GOT3 (cell line): Measurements from ENCODE around the gene TERB1.
"Not testable (repeated sequence)": the region's sequence is repeated elsewhere in the genome, so short reads cannot be mapped to it uniquely, and the experiment has no call there.

Source experiments
- DNase-seq: peaks from one replicate; lab custom pipeline; 2025; ENCODE audit warnings: mixed read lengths; lab: John Stamatoyannopoulos, UW

Gene TERB1

DNA sequence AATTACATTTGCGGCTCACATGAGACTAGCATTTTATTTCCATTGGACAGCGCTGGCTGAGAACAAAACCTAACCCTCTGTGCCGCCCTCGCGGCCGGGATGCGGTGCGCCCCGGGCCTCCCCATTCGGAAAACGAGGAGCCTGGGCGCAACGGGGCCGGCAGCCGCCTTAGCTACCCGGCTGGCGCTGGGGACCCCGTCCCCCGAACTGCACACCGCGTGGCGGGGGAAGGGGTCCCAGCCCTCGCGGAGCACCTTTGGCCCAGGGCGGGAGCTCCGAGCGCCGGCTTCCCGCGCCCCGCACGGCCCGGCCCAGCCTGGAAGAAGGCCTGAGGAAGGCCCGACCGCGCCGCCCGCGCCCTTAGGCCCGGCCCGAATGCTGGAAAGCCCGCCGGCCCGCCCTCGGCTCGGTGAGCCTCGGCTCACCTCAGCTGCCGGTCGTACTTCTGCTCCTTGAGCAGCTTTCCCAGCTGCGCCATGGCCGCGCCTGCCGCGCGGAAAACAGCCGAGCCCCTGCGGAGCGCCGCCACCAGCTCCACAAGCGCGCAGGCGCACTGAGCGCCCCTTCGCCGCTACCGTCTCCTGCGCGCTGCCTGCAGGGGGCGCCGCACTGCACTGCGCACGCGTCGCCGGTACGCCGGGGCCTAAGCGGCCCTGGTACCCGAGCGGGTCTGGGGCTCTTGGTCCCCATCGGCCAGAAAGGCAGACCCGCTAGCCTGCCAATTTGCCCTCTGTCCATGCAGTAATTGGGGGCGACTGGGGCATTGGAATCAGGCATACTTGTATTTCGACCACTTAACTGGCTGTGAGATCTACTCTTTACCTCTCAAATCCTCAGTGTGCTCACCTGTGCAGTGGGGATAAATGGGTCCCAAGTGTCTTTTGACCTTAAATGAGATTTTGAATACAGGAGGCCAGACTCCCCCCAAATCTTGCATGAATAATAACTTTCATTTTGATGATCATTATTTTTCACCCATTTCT is 29.3 kb upstream of the TERB1 start, which contains the start of gene NAE1:
TSS of gene NAE1 (minus strand) at position 555 of the 983 bp plus-strand sequence. CDS start at position 478, 77 bp downstream.
- DNase-seq = peak; percentile 73

DNA sequence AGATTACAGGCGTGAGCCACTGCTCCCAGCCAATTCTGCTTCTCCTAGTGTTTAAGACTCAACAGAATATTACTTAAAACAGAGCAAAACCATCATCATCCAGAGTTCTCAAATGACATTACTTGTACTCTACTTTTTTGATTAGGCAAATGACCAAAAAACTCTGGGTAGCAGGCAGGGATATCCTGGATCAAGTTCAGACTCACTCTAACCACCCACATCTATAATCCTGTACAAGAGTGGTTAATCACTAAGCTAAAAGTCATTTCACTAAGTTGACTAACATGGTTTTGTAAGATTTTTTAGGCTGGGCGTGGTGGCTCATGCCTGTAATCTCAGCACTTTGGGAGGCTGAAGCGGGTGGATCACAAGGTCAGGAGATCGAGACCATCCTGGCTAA is 22.6 kb upstream of the TERB1 start:
- no peak for DNase-seq

DNA sequence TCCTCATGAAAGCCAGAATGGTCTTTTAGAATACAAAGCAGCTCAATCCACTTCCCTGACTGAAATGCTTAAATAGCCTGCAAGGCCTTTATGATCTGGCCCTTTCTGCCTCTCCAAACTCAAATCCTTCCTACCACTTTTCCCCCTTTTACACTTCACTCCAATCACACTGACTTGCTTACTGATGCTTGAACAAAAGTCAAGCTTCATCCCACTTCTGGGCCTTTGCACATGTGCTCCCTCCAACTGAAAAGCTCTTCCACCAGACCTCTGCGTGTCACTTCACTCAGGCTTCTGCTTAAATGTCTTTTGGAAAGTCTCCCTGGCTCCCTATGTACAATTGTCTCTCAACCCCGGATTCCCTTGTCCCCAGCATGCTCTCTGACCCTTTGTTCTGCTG is 13.3 kb upstream of the TERB1 start:
- DNase-seq = no peak

DNA sequence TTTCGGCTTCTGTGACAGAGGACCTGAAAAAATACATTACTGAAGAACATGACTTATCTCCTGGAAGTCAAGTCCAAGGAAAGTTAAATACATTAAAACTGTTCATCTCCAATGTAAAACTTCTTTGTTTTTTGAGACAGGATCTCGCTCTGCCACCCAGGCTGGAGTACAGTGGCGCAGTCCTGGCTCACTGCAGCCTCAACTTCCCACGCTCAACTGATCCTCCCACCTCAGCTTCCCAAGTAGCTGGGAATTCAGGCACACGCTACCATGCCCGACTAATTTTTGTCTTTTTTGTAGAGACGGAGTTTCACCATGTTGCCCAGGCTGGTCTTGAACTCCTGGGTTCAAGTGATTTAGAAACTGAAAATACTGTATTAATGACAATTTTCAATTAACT is 9.7 kb upstream of the TERB1 start:
- DNase-seq = no peak

DNA sequence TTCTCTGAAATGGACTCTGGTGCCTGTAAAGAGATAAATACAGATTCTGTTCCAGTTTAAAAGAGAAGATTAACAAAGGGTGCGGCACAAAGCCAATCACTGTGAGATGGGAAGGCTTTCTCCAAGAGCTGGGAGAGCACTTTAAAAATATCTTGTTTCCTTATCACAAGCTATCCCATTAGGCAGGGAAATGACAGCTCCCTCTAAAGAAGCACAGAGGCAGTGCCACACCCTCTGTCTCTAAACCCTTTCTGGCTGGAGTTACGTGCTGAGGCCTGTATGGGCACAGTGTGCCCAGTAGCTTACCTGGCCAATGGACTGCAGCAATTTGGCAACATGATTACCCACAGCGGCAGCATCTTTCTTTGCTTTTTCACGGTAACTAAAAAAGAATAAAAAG is 9.0 kb upstream of the TERB1 start:
- no peak for DNase-seq

DNA sequence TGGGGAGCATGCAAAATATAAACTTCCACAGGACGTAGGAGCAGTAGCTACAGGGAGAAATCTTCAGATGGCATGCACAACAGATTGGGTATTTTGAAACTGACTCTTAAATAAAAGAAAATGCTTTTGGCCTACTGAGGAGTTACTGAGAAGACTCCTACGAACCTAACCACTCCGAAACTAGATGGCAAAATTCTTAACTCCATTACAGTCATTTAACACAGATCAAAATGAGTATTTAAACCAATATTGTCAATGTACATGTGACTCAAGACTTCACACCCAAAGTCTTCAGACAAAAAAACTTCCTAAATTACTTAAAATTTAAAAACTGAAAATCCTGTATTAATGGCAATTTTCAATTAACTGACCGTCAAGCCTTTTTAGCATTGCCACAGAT is 8.4 kb upstream of the TERB1 start:
- no peak for DNase-seq

DNA sequence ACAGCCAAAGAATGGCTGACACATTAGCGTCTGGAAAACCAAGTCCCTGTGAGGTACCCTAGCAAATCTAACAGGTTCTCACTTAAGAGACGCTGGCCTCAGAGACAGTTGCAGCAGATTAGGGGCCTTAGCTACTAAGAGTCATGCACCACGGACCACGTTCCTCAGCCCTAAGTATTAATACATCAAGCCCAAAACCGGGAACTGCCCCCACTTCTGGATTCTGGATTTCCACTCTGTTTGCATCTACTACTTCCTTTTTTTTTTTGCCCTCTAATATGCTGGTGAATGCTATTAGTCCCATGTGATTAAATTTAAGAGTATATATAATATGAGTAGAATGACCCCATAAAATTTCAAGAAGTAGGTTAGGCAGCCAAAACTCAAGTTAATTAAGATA is 775 bp upstream of the TERB1 start:
- no peak for DNase-seq

DNA sequence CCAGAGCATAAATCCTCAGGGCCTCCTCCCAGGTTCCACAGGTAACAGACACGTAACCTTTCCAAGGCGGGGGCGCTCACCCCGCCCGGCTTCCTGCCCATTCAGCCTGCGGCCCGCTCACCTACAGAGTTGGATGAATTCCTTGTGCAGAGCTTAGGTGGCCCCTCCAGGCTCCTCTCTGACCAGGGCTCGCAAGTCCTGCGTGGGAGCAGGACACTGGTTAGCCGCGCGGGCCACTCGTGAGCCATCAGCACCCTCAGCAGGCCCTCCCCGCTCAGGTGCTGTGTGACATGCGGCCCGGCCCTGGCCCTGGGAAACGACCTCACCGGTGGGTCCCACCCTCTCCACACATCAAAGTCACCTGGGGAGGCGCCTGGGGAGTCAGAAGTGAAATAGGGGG is 528 bp downstream of the TERB1 start:
- DNase-seq = no peak

DNA sequence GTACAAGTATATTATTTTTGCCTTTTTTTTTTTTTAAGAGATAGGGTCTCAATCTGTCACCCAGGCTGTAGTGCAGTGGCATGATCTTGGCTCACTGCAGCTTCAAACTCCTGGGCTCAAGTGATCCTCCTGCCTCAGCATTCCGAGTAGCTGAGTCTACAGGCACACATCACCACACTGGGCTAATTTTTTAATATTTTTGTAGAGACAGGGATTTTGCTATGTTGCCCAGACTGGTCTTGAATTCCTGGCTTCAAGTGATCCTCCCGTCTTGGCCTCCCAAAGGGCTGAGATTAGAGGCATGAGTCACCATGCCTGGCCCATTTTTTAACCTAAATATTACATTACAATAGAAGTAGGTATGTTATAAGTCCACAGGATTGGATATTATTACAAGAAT is 3.2 kb downstream of the TERB1 start:
- DNase-seq = no peak

DNA sequence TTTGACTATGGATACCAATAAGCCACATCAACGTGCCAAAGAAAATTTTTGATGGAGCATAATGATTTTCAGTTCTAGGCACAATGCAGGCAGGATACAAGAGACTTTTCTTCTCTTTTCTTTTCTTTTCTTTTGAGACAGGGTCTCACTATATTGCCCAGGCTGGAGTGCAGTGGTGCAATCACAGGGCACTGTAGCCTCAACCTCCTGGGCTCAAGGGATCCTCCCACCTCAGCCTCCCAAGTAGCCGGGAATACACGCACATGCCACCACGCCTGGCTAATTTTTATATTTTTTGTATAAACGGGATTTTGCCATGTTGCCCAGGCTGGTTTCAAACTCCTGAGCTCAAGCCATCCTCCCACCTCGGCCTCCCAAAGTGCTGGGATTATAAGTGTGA is 7.4 kb downstream of the TERB1 start:
- DNase-seq = not testable (repeated sequence)

DNA sequence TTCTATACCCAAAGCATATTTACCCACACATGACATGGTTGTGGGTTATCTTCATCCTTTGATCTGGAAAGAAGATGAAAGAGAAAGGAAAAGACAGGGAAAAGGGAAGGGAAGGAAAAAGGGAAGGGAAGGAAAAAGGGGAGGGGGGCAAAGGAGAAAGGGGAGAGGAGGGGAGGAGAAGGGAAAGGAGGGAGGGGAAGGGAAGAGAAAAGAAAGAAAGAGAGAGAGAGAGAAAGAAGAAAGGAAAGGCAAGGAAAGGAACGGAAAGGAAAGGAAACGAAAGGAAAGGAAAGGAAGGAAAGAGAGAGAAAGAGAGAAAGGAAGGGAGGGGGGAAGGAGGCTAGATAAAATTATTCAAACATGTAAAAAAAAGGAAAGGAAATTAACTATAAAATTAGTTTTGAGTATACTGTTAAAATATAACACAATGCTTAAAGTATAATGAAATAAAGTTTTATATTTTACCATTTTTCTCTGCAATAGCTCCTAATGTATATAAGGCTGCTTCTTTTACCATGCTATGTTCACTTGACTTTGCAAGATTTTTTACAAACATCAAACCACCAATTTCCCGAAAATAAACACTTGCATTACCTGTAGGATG is 11.2 kb downstream of the TERB1 start:
- no peak for DNase-seq

DNA sequence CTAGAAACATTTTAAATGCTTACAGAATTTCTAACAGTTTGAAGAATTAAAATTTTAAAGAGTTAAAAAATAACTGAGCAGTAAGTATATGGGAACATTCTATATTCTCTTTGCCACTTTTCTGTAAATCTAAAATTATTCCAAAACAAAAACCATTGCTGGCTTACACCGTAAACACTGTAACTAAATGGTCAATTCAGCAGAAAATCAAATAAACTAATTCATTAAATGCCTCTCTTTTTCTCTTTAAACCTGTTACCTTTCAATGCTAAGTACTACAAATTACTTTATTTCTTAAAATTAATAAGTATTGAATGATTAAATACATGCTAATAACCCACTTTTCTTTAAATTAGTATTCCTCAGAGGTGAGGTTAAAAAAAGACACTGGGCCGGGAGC is 14.0 kb downstream of the TERB1 start:
- no peak for DNase-seq

DNA sequence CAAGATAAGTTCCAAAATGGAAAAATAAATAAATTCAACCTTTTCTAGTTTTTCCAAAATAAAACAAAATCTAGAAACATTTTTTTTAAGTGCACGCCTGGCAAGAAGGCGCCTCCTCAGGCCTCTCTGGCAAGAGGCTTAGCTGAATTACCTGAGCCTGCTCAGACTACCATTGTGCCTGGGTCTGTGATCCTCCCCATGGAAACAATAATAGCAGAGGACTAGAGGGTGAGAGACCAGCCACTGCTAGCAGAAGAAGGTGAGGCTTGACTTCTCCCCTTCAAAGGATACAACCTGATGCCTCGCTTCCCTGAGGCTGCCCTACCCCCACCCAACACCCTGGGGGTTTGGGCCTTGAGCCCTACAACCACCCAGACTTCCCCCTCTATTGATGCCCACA is 14.8 kb downstream of the TERB1 start:
- no peak for DNase-seq

DNA sequence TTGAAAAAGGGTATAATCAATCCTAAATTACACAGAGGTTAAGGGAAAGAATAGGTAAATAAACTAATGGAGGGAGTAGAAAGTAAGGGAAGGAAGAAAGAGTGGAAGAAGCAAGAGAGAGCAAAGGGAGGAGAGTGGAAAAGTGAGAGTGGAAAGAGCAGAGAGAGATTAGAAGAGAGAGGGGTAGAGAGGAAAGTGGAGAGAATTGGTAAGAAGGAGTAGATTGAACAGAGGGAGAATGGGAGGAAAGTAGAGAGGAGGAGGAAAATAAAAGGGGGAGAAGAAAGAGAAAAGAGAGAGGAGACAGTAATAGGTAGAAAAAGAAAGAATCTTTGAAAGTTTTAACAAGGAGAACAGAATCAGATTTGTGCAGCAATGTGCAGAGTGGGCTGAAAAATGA is 24.9 kb downstream of the TERB1 start:
- no peak for DNase-seq

DNA sequence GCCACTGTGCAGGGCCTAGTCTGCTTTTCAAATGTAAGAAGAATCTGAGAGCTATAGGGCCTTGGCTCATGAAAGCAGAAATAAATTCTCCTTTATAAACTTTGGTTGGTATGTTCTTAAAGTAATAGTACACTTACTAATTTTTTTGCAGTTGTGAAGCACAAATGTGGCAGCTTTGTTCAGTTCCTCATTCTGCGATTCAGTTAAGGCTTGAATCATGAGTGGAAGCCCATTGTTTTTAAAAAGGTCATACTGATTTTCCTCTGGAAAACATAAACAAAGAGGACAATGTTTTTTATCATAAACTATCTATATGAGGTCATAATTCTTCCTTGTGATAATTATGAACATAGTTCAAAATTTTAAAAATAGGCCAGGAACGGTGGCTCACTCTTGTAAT is 26.4 kb downstream of the TERB1 start:
- DNase-seq = no peak

DNA sequence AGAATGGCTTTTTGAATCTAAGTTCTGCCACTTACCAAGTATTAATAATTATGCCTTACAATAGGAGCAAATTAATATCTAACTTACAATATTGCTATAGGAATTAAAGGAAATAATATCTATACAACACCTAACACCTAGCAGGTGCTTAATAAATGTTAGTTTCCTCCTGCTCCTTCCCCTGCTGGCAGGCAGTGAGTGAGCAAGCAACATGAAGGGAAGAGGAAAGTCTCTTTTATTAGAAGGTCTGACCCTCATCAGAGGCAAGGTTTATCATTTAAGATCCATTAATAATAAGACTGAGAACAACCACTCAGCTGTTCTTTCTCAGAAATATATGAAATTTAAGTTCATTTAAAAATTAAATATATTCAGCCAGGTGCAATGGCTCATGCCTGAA is 43.3 kb downstream of the TERB1 start:
- no peak for DNase-seq

DNA sequence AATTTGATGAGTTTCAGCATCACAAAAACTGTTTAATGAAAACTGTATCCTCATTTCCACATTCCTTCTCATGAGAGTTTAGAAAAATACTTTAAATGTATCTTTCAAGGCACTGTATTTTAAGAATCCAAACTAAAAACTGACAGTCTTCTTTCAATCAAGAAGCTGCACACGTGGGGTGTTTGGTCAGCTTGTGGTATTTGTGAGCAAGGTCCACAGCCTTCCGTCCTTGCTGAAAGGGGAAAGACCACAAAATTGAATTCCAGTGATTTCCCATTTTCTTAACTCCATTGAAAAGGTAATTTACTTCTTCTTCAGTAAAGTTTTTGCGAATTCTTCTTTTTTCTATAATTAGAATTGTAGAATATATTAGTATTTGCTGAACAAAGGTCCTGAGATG is 46.6 kb downstream of the TERB1 start:
- no peak for DNase-seq

DNA sequence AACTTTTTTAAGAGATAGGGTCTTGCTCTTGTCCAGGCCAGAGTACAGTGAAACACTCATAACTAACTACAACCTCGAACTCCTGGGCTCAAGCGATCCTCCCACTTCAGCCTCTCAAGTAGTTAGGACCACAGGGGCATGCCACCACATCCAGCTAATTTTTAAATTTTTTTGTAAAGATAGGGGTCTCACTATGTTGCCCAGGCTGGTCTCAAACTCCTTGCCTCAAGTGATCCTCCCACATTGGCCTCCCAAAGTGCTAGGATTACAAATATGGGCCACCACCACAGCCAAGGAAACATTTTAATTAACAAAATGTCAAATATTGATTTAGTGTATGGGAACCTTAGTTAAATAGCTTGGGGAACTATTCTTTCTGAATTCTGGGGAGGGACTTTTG is 47.2 kb downstream of the TERB1 start:
- no peak for DNase-seq

DNA sequence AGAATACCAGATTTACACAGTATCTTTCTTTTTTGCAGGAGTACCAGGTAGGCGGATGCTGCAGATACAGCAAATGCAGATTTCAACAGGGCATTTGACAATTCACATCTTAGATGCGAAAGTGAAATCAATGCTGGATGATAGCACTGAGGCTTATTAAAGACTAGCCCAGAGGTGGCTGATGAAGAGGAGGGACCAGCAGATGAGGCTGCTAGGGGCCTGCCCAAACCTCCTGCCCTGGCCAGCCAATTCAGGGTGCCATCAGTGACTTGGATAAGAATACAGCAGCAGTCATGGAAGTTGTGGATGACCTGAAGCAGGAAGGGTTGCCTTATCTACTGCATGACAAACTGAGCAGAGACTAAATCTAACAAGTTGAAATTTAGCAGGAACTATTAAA is 48.4 kb downstream of the TERB1 start:
- no peak for DNase-seq

DNA sequence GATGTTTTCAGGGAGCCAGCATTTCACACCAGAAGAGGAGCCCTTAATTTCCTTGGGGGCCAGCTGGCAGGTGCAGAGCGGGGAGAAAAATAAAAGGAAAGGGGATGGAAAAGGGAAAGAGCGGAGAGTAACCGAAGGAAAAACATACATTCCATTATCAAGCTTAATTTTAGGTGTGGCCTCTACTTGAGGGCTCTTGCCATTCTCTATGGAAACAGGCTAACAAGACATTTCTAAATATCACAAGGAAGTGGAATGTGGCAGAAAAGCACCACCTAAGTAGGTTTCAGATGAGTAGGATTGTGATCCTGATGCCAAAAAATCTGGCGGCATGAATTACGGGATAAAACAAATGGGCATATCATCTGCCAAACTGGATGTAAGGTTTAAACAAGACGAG is 49.0 kb downstream of the TERB1 start:
- DNase-seq = no peak

DNA sequence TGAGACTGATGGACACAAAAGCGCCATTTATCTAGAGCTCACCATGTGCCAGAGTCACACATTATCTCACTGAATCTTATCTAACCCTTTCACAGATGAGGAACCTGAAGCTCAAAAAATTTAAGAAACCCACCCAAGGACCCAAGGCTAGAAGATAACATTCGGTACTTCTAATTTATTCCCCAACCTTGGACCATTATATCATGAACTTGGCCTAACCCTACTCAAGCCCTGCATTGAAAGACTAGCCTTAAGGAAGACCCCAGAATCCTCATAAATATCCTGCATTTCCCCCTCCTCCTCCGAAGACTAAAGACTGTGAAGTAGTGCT is 49.4 kb downstream of the TERB1 start:
- DNase-seq = no peak

DNA sequence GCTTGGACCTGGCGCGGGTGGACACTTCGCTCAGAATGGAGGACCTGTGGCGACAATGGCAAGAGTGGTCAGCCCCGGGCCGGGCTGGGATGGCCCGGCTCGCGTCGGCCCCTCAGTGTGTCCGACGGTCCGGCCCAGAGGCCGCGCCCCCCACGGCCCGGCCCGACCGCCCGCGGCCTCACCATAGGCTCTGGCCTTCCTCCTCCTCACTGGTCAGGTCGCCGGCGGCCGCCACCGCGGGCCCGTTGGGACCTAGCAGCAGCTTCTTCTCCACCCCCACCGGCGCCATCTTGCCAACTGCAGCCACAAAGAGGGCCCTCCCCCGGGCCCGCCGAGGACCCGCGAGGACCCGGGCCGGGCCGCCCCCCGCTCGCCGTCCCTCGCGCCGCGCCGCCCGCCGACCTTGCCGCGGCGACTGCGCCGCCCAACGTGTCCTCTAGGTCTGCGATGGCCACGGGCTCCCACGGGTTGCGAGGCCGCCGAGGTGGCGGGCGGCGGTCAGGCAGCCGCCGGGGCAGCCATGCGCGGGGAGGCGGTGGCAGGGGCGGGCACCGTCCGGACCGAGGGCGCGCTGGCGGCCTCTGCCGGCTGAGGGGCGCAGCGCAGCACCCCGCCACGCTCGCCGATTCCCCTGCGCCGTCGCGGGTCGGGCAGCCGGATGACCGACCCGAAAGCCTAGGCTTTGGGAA is 49.9 kb downstream of the TERB1 start, which contains the start of gene DYNC1LI2:
TSS of gene DYNC1LI2 (minus strand) at position 307 of the 689 bp plus-strand sequence. CDS start at position 289, 18 bp downstream.
- peak; percentile 77 for DNase-seq

DNA sequence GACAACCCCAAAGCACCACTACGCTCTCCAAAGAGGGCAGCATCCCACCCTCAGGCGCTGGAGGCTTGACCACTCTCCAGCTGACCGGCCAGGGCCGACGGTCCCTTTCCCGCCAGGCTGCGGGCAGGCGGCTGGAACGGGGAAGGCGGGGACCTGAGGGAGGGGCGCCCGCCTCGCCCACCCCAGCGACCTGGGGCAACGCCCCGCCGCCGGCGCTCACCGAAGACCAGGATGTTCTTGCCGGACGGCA is 50.4 kb downstream of the TERB1 start:
- DNase-seq = no peak
